Measurements from ENCODE around the gene PDZRN3. TPM values are rescaled to one million over a fixed set of nuclear protein-coding genes. Genes with fewer than 3 reads are reported as not detected.

PDZRN3 gene
- total and polyA plus RNA-seq, 11 donors: 30.2 to 163 (median 76.7) TPM

DNA sequence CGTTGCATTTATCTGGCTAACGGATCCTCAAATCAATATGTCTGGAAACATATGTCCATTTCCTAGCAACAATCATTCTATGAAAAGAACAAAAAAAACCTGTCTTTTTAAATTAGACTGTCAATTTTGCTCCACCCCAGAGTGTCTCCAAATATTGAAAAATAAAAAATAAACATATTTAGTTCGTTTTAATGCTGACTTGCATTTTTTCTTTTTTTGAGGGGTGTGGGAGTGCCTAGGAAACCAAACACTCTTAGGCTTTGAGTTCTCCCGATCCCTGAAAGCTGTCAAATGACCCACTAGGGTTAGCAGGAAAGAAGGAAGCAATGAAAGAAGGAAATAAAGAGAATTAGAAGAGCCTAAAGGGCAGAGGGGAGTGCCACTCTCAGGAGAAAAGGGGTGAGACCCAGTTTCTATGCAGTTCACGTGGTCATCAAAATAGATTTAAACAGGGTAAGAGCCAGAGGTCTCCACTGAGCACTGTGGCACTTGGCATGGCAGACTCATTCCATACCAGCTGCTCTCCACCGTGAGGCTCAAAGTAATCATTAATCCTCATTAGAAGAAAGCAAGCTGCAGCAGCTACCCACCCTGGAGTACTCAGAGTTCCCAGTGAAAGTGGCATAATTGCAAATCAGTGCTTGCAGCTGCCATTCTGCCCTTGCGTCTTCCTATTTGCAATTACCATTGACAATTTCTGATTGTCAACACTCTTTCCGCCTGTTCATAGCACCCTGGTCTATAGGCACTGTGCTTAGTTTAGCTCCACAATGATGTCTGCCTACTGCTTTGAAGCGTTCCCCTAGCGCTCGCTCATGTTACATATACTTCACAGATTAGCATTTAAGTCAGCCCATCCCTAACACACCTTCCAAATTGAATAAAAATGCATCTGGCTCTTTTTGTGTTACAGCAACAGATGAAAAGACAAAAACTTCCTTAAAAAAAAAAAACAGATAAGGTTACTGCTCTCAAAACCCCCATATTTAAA is 32.3 kb downstream of the PDZRN3 start:
- H3K27me3 ChIP-seq: no peaks in the 10 kb centered on the region
- peak overlapping the region in 3 of 12 donors; percentile 15 to 22 (median 15) for H3K27ac ChIP-seq
- ATAC-seq: peak; percentile 23 to 58 (median 32)
- intact Hi-C loops (cut with DNase I): no loop called here
- H3K9me3 ChIP-seq: peaks cover 0 to 4% (median 0%) of the 10 kb centered on the region in 12 donors
- H3K4me3 ChIP-seq: no peak overlapping the region
- TF ChIP-seq POLR2A (IDR thresholded peaks at IDR 0.05): no peak
- TF ChIP-seq, protein P1, sequence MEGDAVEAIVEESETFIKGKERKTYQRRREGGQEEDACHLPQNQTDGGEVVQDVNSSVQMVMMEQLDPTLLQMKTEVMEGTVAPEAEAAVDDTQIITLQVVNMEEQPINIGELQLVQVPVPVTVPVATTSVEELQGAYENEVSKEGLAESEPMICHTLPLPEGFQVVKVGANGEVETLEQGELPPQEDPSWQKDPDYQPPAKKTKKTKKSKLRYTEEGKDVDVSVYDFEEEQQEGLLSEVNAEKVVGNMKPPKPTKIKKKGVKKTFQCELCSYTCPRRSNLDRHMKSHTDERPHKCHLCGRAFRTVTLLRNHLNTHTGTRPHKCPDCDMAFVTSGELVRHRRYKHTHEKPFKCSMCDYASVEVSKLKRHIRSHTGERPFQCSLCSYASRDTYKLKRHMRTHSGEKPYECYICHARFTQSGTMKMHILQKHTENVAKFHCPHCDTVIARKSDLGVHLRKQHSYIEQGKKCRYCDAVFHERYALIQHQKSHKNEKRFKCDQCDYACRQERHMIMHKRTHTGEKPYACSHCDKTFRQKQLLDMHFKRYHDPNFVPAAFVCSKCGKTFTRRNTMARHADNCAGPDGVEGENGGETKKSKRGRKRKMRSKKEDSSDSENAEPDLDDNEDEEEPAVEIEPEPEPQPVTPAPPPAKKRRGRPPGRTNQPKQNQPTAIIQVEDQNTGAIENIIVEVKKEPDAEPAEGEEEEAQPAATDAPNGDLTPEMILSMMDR (IDR thresholded peaks at IDR 0.05): no peak
- peaks cover 0 to 5% (median 0%) of the 10 kb centered on the region in 9 donors for H3K36me3 ChIP-seq
- no peak for DNase-seq
- whole genome bisulfite sequencing, 4 donors: 71 to 79% (median 74%) methylated on average over 11 of the region's 11 CpGs
- peaks cover 0 to 49% (median 3%) of the 10 kb centered on the region in 12 donors for H3K4me1 ChIP-seq

DNA sequence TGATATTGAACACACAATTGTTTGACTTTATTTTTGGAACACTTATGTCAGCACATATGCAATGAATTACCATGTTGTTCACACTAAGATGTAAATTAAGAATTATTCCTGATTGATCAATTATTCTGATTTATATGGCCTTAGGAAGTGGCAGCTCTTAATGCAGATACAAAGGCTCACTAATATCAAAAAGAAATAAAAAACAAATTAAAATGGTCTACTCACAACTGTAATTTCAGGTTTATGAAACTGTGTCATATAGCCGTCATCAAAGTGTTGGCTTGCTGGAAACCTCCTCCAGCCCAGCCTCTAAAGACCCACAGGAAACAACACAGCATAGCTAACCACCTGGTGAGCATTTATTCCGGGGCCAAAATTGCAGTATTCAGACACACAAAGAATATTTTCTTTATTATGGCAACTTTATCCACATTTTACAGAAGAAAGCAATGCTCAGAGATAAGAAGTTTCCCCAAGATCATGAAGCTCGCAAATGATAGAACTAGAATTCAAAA is 33.4 kb downstream of the PDZRN3 start:
- WGBS, 4 donors: 35 to 57% (median 51%) methylated on average over 3 of the region's 3 CpGs
- no peaks in the 10 kb centered on the region for H3K27me3 ChIP-seq

DNA sequence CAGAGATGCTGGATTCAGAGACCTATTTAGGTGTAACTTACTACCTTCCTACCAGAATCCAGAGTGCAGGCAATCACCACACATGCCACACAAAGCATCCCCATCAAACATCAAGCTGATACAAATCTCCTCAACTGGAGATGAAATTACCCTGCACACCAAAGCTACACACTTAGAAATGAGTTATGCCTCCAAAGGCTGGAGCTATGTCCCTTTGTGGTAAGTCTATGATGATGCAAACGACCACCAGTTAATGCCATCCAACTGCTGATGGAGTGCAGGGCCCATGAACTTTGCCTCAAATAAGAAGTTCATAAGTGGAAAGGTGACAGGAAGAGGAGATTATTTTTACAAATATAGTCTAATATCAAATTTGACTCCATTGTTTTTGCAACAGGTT is 38.1 kb downstream of the PDZRN3 start:
- Histone ChIP-seq H3K27ac (peak overlapping the region in 11 of 12 donors; percentile 15 to 77 (median 40)), H3K4me1 (peaks cover 0 to 81% (median 18%) of the 10 kb centered on the region in 12 donors), H3K9me3 (no peaks in the 10 kb centered on the region), H3K27me3 (no peaks in the 10 kb centered on the region), H3K36me3 (no peaks in the 10 kb centered on the region), H3K4me3 (no peak overlapping the region)
- no peak for DNase-seq
- no peak for TF ChIP-seq POLR2A (IDR thresholded peaks at IDR 0.05)
- TF ChIP-seq, protein P1 (IDR thresholded peaks at IDR 0.05): no peak
- ATAC-seq: peak in 1 of 4 donors; percentile 8
- intact Hi-C loops (cut with DNase I): no loop called here
- 22 to 61% (median 52%) methylated on average over 1 of the region's 1 CpG for WGBS, 4 donors

More for the DNA sequence above, 33.4 kb downstream of the PDZRN3 start:
- H3K4me3 ChIP-seq: no peak overlapping the region
- intact Hi-C loops (cut with DNase I): no loop called here
- H3K9me3 ChIP-seq: peaks cover 0 to 4% (median 0%) of the 10 kb centered on the region in 12 donors
- TF ChIP-seq POLR2A (IDR thresholded peaks at IDR 0.05): no peak
- TF ChIP-seq, protein P1 (IDR thresholded peaks at IDR 0.05): no peak
- ATAC-seq (no peak), DNase-seq (no peak)
- peak overlapping the region in 2 of 12 donors; percentile 15 to 20 for H3K27ac ChIP-seq
- H3K36me3 ChIP-seq: no peaks in the 10 kb centered on the region
- H3K4me1 ChIP-seq: peaks cover 0 to 56% (median 12%) of the 10 kb centered on the region in 12 donors

DNA sequence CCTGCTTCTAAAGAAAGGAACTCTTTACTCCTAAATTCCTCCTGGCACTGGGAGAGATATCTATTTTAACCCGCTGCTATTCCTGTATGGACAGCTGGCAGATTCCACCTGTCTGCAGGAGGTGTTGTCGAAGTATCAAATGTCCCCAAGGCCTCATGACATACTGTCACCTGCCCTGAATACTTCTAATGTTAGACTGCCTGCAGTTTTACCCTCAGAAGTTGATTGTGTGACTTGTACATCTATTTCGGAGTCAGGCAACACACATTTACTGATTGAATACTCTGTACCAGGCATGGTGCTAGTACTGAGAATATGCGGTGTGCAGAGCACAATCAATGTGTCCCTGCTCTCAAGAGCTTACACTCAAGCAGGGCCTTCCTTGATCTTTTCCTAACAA is 38.6 kb downstream of the PDZRN3 start:
- peak overlapping the region in 11 of 12 donors; percentile 26 to 77 (median 41) for H3K27ac ChIP-seq
- ATAC-seq: peak; percentile 53 to 87 (median 80)
- H3K27me3 ChIP-seq: no peaks in the 10 kb centered on the region
- intact Hi-C loops (cut with DNase I): no loop called here
- no peaks in the 10 kb centered on the region for H3K9me3 ChIP-seq
- TF ChIP-seq, protein P1 (IDR thresholded peaks at IDR 0.05): no peak
- TF ChIP-seq POLR2A (IDR thresholded peaks at IDR 0.05): no peak
- peaks cover 0 to 80% (median 18%) of the 10 kb centered on the region in 12 donors for H3K4me1 ChIP-seq
- H3K4me3 ChIP-seq: no peak overlapping the region
- 42 to 59% (median 53%) methylated on average over 4 of the region's 4 CpGs for WGBS, 4 donors
- H3K36me3 ChIP-seq: no peaks in the 10 kb centered on the region
- DNase-seq: peak in 2 of 5 donors; percentile 24 to 27

All from heart left ventricle (tissue), 16 donors.